ENCODE data around the gene LHPP.

The LHPP gene

GRCh38 chr10:124643330-124644009 lies 181.8 kb downstream of the LHPP start (continued):
- TF ChIP-seq TSHZ2 (CRISPR knock-in tag; IDR thresholded peaks at IDR 0.05) (no peak), TOX (CRISPR knock-in tag; IDR thresholded peaks at IDR 0.05; ENCODE audit: borderline replicate concordance) (no peak), ARNTL (CRISPR knock-in tag; IDR thresholded peaks at IDR 0.05; ENCODE audit: borderline replicate concordance, low read depth) (no peak), ZNF70 (CRISPR knock-in tag; IDR thresholded peaks at IDR 0.05) (no peak), ZFP3 (CRISPR knock-in tag; IDR thresholded peaks at IDR 0.05) (no peak), ZNF8 (CRISPR knock-in tag; IDR thresholded peaks at IDR 0.05) (no peak), ZNF565 (CRISPR knock-in tag; conservative IDR thresholded peaks at IDR 0.05; ENCODE audit: low read depth) (no peak), CSRNP3 (CRISPR knock-in tag; IDR thresholded peaks at IDR 0.05) (no peak), ZFP30 (CRISPR knock-in tag; IDR thresholded peaks at IDR 0.05) (no peak), RARB (CRISPR knock-in tag; IDR thresholded peaks at IDR 0.05) (no peak)

DNA sequence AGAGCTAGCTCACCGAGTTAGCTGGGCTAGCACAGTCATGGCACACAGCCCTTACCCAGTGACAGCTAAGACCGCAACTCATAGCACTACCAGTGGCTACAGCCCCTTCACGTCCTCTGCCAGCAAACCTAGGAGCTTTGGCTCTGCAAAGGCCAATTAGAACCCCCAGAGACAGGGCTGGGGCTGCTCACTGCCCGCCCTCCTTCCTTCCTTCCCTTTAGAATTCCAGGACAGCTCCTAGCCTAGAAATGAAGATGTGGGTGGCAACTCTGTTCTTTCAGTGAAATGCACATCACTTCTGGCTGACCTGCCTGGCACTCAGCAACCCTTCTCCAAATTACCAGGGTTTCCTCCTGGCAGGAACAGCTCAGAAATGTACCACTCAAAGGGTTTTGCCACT lies 182.6 kb downstream of the LHPP start:
- TF ChIP-seq, protein P1, sequence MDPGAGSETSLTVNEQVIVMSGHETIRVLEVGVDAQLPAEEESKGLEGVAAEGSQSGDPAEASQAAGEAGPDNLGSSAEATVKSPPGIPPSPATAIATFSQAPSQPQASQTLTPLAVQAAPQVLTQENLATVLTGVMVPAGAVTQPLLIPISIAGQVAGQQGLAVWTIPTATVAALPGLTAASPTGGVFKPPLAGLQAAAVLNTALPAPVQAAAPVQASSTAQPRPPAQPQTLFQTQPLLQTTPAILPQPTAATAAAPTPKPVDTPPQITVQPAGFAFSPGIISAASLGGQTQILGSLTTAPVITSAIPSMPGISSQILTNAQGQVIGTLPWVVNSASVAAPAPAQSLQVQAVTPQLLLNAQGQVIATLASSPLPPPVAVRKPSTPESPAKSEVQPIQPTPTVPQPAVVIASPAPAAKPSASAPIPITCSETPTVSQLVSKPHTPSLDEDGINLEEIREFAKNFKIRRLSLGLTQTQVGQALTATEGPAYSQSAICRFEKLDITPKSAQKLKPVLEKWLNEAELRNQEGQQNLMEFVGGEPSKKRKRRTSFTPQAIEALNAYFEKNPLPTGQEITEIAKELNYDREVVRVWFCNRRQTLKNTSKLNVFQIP (CRISPR knock-in tag; IDR thresholded peaks at IDR 0.05; ENCODE audit: borderline replicate concordance, low read depth): no peak
- TF ChIP-seq ESRRG (CRISPR knock-in tag; IDR thresholded peaks at IDR 0.05) (no peak), BACH2 (CRISPR knock-in tag; IDR thresholded peaks at IDR 0.05; ENCODE audit: borderline replicate concordance) (no peak), ZFP3 (CRISPR knock-in tag; IDR thresholded peaks at IDR 0.05) (no peak), RARB (CRISPR knock-in tag; IDR thresholded peaks at IDR 0.05) (no peak), ARNTL (CRISPR knock-in tag; IDR thresholded peaks at IDR 0.05; ENCODE audit: borderline replicate concordance, low read depth) (no peak), ZFP30 (CRISPR knock-in tag; IDR thresholded peaks at IDR 0.05) (no peak), CSRNP3 (CRISPR knock-in tag; IDR thresholded peaks at IDR 0.05) (no peak), ZC3H10 (CRISPR knock-in tag; IDR thresholded peaks at IDR 0.05) (no peak), SNAI2 (CRISPR knock-in tag; IDR thresholded peaks at IDR 0.05) (no peak), OSR1 (CRISPR knock-in tag; IDR thresholded peaks at IDR 0.05) (no peak), ZNF8 (CRISPR knock-in tag; IDR thresholded peaks at IDR 0.05) (no peak), TSHZ2 (CRISPR knock-in tag; IDR thresholded peaks at IDR 0.05) (no peak)
- ATAC-seq: no peak

GRCh38 chr10:124644771-124645415 lies 183.3 kb downstream of the LHPP start:
- no peak for ATAC-seq
- TF ChIP-seq TCF4 (CRISPR knock-in tag; IDR thresholded peaks at IDR 0.05; ENCODE audit: borderline replicate concordance) (no peak), ZNF70 (CRISPR knock-in tag; IDR thresholded peaks at IDR 0.05) (no peak), PATZ1 (CRISPR knock-in tag; IDR thresholded peaks at IDR 0.05; ENCODE audit: borderline replicate concordance) (no peak), SNAI2 (CRISPR knock-in tag; IDR thresholded peaks at IDR 0.05) (no peak), ZFP30 (CRISPR knock-in tag; IDR thresholded peaks at IDR 0.05) (no peak), CREB5 (CRISPR knock-in tag; IDR thresholded peaks at IDR 0.05; ENCODE audit: low read depth) (no peak), ARNTL (CRISPR knock-in tag; IDR thresholded peaks at IDR 0.05; ENCODE audit: borderline replicate concordance, low read depth) (no peak), PPARA (CRISPR knock-in tag; IDR thresholded peaks at IDR 0.05; ENCODE audit: borderline replicate concordance) (no peak)
- TF ChIP-seq, protein P1 (CRISPR knock-in tag; IDR thresholded peaks at IDR 0.05; ENCODE audit: borderline replicate concordance, low read depth): no peak

Data from SK-N-SH treated with all-trans-retinoic acid at 6 μM for 48 hours (cell line).